Left ventricle myocardium inferior (tissue), 1 donor: ENCODE measurements around the gene SLC38A8. TPM values are rescaled to one million over a fixed set of nuclear protein-coding genes. Genes with fewer than 3 reads are reported as not detected.

Source experiments
- DNase-seq: peaks from one replicate; pipeline ENCODE4 v3.0.0-alpha.2; 2020
- H3K27ac ChIP-seq: fragments of 200-600 bp; replicated peaks from 2 replicates; pipeline ENCODE4 v1.8.0; 2021
- H3K27me3 ChIP-seq: fragments of 200-600 bp; 2 replicates; pipeline ENCODE4 v1.8.0; 2021; ENCODE audit warnings: low read depth
- H3K36me3 ChIP-seq: fragments of 200-600 bp; 2 replicates; pipeline ENCODE4 v1.8.0; 2021
- H3K4me1 ChIP-seq: fragments of 200-600 bp; 2 replicates; pipeline ENCODE4 v1.8.0; 2021
- H3K4me3 ChIP-seq: fragments of 200-600 bp; 2 replicates; pipeline ENCODE4 v1.8.0; 2021; ENCODE audit warnings: mild to moderate bottlenecking, moderate library complexity
- H3K9me3 ChIP-seq: fragments of 200-600 bp; replicated peaks from 2 replicates; pipeline ENCODE4 v1.8.0; 2021
- intact Hi-C: fragments of 100-400 bp; cut with micrococcal nuclease; formaldehyde crosslinking; loops from one replicate; pipeline ENCODE4 v1.11.0; 2022
- total RNA-seq: library from RNA; stranded (reverse); fragmentation: NEBNext Ultra II Directional; extraction: Animal tissue kit (Norgen Biotek cat#: 25700); gene quantifications from one replicate; pipeline ENCODE4 v1.2.1, GENCODE V29; 2021
- TF ChIP-seq, protein P1 (sequence below): fragments of 200-600 bp; IDR thresholded peaks from 2 replicates; pipeline ENCODE4 v1.8.0; 2021; ENCODE audit warnings: antibody characterized with exemption, mild to moderate bottlenecking, borderline replicate concordance
- donor health status: DM: no; HTN: yes; CAD: no; lungs with severe emphysema.

The SLC38A8 gene
- total RNA-seq, 1 donor from 2014 or later, result not detected

DNA sequence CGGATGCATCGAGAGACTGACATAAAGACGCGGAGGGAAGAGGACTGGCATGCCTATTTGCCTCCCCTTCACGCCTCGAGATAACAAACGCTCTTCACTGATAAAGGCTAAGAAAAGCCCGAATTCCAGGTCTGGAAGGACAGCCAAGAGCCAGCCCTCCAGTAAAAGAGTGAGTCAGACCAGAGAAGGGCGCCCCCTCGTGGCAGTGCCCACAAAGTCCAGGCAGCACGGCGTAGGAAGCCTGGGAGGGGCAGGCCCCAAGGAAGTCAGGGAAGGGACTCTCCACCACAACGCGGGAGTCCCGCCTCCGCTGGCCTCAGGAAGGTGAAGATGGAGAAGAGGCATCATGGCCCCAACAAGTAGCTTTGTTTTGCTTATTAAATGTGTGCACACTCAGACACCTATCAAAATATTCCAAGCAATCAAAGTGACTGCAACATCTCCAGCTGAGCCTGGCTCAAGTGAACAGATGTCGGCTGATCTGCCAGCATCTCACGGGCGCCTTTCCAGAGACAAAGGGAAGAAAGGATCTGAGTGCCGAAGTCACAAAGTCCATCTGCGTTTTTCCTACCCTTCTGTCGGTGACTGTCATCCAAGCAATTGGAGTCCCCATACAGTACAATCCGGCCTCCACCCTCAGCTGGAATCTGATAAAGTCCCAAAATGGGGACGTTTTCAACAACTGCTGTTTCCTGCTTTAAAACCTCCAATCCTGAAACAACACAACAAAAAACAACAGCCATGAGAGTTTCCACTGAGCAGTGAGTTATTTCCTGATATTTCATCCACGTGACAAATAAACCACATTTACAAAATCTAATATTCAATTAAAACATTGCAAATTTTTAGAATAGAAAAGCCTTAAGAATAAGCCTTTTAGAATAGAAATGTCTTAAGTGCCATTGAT is 20.4 kb upstream of the SLC38A8 start:
- DNase-seq, result peak; percentile 81
- Histone ChIP-seq H3K27me3 (no peaks in the 10 kb centered on the region), H3K27ac (peak overlapping the region; percentile 43), H3K4me1 (peaks cover 30% of the 10 kb centered on the region), H3K9me3 (no peaks in the 10 kb centered on the region), H3K36me3 (peaks cover 82% of the 10 kb centered on the region), H3K4me3 (no peak overlapping the region)
- TF ChIP-seq, protein P1, sequence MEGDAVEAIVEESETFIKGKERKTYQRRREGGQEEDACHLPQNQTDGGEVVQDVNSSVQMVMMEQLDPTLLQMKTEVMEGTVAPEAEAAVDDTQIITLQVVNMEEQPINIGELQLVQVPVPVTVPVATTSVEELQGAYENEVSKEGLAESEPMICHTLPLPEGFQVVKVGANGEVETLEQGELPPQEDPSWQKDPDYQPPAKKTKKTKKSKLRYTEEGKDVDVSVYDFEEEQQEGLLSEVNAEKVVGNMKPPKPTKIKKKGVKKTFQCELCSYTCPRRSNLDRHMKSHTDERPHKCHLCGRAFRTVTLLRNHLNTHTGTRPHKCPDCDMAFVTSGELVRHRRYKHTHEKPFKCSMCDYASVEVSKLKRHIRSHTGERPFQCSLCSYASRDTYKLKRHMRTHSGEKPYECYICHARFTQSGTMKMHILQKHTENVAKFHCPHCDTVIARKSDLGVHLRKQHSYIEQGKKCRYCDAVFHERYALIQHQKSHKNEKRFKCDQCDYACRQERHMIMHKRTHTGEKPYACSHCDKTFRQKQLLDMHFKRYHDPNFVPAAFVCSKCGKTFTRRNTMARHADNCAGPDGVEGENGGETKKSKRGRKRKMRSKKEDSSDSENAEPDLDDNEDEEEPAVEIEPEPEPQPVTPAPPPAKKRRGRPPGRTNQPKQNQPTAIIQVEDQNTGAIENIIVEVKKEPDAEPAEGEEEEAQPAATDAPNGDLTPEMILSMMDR, result peak; percentile 94
- intact Hi-C loops, result loop anchor here (5.0 to 10.0 kb wide), 2 partner anchors 98 to 241 kb away; partner anchors contain the start of gene NECAB2

DNA sequence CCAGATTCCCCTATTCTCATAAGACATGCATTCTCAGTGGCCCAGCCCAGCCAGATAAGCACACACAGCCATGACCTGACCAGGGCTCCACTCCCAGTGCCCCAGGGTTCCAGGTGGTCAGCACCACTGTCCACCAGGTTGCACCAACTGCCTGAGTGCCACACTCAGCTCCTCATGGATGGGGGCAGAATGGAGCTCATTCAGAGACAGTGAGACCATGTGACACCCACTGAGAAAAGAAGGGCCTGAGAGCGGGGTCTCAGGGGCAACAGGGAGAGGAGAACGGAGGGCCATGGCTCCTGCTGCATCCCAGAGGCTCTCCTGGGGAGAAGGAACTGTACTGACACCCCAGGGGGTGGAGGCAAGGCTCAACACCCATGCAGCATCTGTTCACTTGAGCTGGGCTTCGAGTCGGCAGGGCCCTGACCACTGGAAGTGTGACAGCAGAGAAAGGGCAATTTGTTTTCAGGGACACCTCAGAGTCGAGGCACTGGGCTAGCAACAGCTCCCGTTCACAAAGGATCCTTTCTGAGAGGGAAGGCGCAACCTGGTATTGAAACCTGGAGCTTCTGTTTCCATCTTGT is 18.7 kb upstream of the SLC38A8 start:
- no peak for DNase-seq
- peaks cover 80% of the 10 kb centered on the region for H3K36me3 ChIP-seq
- TF ChIP-seq, protein P1, result no peak
- no peaks in the 10 kb centered on the region for H3K27me3 ChIP-seq
- H3K27ac ChIP-seq, result no peak overlapping the region
- H3K4me1 ChIP-seq, result peaks cover 47% of the 10 kb centered on the region
- H3K4me3 ChIP-seq, result no peak overlapping the region
- intact Hi-C loops, result loop anchor here (5.0 to 10.0 kb wide), 2 partner anchors 97 to 239 kb away; partner anchors contain the start of gene NECAB2
- no peaks in the 10 kb centered on the region for H3K9me3 ChIP-seq

DNA sequence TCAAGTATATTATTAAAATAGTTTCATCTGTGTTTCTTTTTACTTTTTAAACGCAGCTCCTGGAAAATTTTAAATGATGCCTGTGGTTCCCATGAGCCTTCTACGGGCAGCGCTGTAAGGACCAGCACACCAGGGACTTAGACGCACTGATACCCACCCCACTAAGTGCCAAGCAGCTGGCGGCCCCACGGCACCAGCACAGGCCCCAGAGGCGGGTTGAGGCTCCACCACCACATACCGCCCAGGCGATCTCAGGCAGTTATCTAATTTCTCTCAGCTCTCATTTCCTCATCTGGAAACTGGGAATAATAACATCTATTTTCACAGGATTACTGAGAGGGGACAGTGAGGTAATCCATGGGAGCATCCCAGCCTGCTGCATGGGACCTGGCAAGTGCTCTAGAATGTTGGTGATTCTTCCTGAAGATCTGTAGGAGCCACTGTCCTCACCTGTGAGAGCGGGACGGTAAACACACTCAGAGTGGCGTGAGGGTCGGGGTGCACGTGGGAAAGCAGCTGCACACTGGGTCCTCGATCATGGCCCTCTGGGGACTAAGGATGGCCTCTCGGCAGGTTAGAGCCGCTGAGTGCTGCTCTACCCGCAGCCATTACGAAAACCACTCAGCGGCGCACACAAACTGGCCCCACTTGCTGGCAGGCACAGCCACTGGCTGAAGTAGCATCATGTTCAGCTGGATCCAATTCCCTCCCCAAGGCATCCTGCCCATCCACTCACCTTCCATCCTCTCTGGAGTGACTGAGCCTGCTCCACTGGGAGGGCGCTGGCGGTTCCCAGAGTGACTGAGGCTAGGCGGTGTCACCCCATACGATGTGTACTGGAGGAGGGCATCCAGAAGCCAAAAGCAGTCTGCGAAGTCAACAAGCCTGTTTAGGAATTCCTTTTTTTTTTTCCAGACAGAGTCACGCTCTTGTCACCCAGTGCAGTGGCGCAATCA is 17.6 kb upstream of the SLC38A8 start:
- peaks cover 79% of the 10 kb centered on the region for H3K36me3 ChIP-seq
- DNase-seq, result no peak
- H3K27ac ChIP-seq, result peak overlapping the region; percentile 88
- no peaks in the 10 kb centered on the region for H3K27me3 ChIP-seq
- intact Hi-C loops, result loop anchor here (5.0 to 10.0 kb wide), 2 partner anchors 95 to 238 kb away; partner anchors contain the start of gene NECAB2
- H3K4me1 ChIP-seq, result peaks cover 58% of the 10 kb centered on the region
- H3K4me3 ChIP-seq, result no peak overlapping the region
- no peaks in the 10 kb centered on the region for H3K9me3 ChIP-seq
- TF ChIP-seq, protein P1, result no peak

DNA sequence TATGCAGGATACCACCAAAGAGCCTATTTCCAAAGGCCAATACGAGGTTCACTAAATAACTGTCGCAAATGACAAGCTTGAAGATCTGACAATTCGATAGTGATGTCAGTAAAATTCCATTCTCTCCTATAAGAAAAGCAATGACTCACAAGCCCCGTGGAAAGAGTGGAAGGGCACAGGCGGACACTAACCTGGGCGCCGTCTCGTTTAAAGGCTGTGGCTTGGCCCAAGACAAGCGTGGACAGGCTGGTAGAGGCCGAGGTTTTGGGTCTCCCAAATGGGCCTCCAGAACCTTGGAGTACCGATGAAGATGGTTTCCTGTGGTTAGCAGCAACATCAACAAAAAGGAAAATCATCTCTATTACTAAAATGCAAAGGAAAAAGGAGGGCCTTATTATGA is 16.5 kb upstream of the SLC38A8 start:
- Histone ChIP-seq H3K27ac (peak overlapping the region; percentile 88), H3K27me3 (no peaks in the 10 kb centered on the region), H3K9me3 (no peaks in the 10 kb centered on the region), H3K36me3 (peaks cover 79% of the 10 kb centered on the region), H3K4me1 (peaks cover 65% of the 10 kb centered on the region), H3K4me3 (no peak overlapping the region)
- intact Hi-C loops, result no loop called here
- TF ChIP-seq, protein P1, result no peak
- no peak for DNase-seq

DNA sequence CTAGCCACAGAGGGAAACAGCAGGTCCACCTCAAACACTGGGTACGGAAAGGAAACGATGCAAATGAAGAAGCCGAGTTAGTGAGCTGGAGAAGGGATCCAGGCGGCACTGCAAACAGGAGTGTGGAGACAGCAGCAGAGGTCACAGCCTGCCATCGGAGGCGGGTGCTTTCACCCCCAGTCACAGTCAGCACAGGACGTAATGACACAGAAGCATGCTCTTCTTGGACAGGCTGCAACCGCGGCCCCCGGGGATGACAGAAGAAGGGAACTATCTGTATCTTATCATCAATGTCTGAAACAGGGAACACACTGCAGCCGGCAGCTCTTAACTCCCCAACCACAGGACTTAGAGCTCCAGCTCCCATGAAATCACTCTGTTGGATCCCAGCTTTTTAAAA is 16.1 kb upstream of the SLC38A8 start:
- no peak overlapping the region for H3K4me3 ChIP-seq
- intact Hi-C loops, result no loop called here
- H3K27ac ChIP-seq, result peak overlapping the region; percentile 88
- TF ChIP-seq, protein P1, result no peak
- H3K27me3 ChIP-seq, result no peaks in the 10 kb centered on the region
- peak; percentile 76 for DNase-seq
- H3K9me3 ChIP-seq, result no peaks in the 10 kb centered on the region
- peaks cover 79% of the 10 kb centered on the region for H3K36me3 ChIP-seq
- H3K4me1 ChIP-seq, result peaks cover 65% of the 10 kb centered on the region
